Liver (tissue), 9 donors: ENCODE data around the gene MADD. TPM values are rescaled to one million over a fixed set of nuclear protein-coding genes. Genes with fewer than 3 reads are reported as not detected.

Source experiments
- DNase-seq: peaks from one replicate; pipeline ENCODE4 v3.0.0-alpha.2; 2017; ENCODE audit warnings: low spot score
- H3K27ac ChIP-seq, 2 donors: one replicate each; pipeline ENCODE4 v1.7.0; 2013; ENCODE audit warnings: inconsistent platforms in 2 of 2, low read length in 2 of 2, control low read depth in 1 of 2, low read depth in 1 of 2, mild to moderate bottlenecking in 1 of 2
- H3K27me3 ChIP-seq, 4 donors: one replicate each; pipeline versions ENCODE4 v1.6.1 to v1.7.0; 2013; ENCODE audit warnings: low read length in 3 of 4, inconsistent platforms in 1 of 4, mild to moderate bottlenecking in 1 of 4, moderate library complexity in 1 of 4; ENCODE audit not compliant: control insufficient read depth in 4 of 4, insufficient read depth in 4 of 4
- H3K36me3 ChIP-seq, 4 donors: one replicate each; pipeline versions ENCODE4 v1.6.1 to v1.7.0; 2013; ENCODE audit warnings: low read length in 3 of 4, mild to moderate bottlenecking in 3 of 4, low read depth in 1 of 4, moderate library complexity in 1 of 4; ENCODE audit not compliant: control insufficient read depth in 4 of 4, insufficient read depth in 3 of 4
- H3K4me1 ChIP-seq, 4 donors: one replicate each; pipeline versions ENCODE4 v1.6.1 to v1.7.0; 2013; ENCODE audit warnings: low read length in 3 of 4, mild to moderate bottlenecking in 3 of 4, moderate library complexity in 1 of 4; ENCODE audit not compliant: control insufficient read depth in 4 of 4, insufficient read depth in 4 of 4
- H3K4me3 ChIP-seq, 3 donors: one replicate each; pipeline versions ENCODE4 v1.6.1 to v1.7.0; 2013; ENCODE audit warnings: low read length in 3 of 3, control low read depth in 1 of 3, low read depth in 1 of 3, mild to moderate bottlenecking in 1 of 3
- H3K9ac ChIP-seq, 2 donors: one replicate each; pipeline ENCODE4 v1.7.0; 2013; ENCODE audit warnings: low read length in 2 of 2, mild to moderate bottlenecking in 2 of 2, moderate library complexity in 2 of 2, control low read depth in 1 of 2, low read depth in 1 of 2
- H3K9me3 ChIP-seq, 4 donors: one replicate each; pipeline versions ENCODE4 v1.6.1 to v1.7.0; 2013; ENCODE audit warnings: low read length in 3 of 4; ENCODE audit not compliant: control insufficient read depth in 4 of 4
- EGR1 ChIP-seq, 2 donors: IDR thresholded peaks; 2 replicates each; pipeline ENCODE4 v1.6.1; 2016 to 2018; ENCODE audit warnings: antibody characterized with exemption in 2 of 2, low read depth in 2 of 2
- FOXA1 ChIP-seq: IDR thresholded peaks from 2 replicates; pipeline ENCODE4 v1.6.1; 2016; ENCODE audit warnings: antibody characterized with exemption
- FOXA2 ChIP-seq: IDR thresholded peaks from 2 replicates; pipeline ENCODE4 v1.6.1; 2016; ENCODE audit warnings: antibody characterized with exemption
- GABPA ChIP-seq, 2 donors: IDR thresholded peaks in 1 of 2; conservative IDR thresholded peaks in 1 of 2; 2 replicates each; pipeline ENCODE4 v1.6.1; 2016; ENCODE audit warnings: antibody characterized with exemption in 2 of 2, mild to moderate bottlenecking in 1 of 2, moderate library complexity in 1 of 2
- HNF4G ChIP-seq: IDR thresholded peaks from 2 replicates; pipeline ENCODE4 v1.6.1; 2016; ENCODE audit warnings: antibody characterized with exemption
- JUND ChIP-seq, 2 donors: IDR thresholded peaks; 2 replicates each; pipeline ENCODE4 v1.6.1; 2016; ENCODE audit warnings: antibody characterized with exemption in 2 of 2
- MAX ChIP-seq: IDR thresholded peaks from 2 replicates; pipeline ENCODE4 v1.6.1; 2016; ENCODE audit warnings: antibody characterized with exemption
- NR2F2 ChIP-seq: IDR thresholded peaks from 2 replicates; pipeline ENCODE4 v1.6.1; 2016; ENCODE audit warnings: antibody characterized with exemption
- RAD21 ChIP-seq, 2 donors: IDR thresholded peaks; 2 replicates each; pipeline ENCODE4 v1.6.1; 2016; ENCODE audit warnings: antibody characterized with exemption in 2 of 2, mild to moderate bottlenecking in 2 of 2
- REST ChIP-seq: IDR thresholded peaks from 2 replicates; pipeline ENCODE4 v1.6.1; 2016; ENCODE audit warnings: antibody characterized with exemption, mild to moderate bottlenecking
- RXRA ChIP-seq, 2 donors: IDR thresholded peaks; 2 replicates each; pipeline ENCODE4 v1.6.1; 2017 to 2018; ENCODE audit warnings: antibody characterized with exemption in 2 of 2, mild to moderate bottlenecking in 1 of 2
- SP1 ChIP-seq: IDR thresholded peaks from 2 replicates; pipeline ENCODE4 v1.6.1; 2018; ENCODE audit warnings: antibody characterized with exemption, mild to moderate bottlenecking
- YY1 ChIP-seq: IDR thresholded peaks from 2 replicates; pipeline ENCODE4 v1.6.1; 2016; ENCODE audit warnings: antibody characterized with exemption, mild to moderate bottlenecking
- ZBTB33 ChIP-seq: IDR thresholded peaks from 2 replicates; pipeline ENCODE4 v1.6.1; 2016; ENCODE audit warnings: antibody characterized with exemption
- WGBS: extraction: QIAGEN DNeasy Blood & Tissue Kit; methylation state at CpG from one replicate; pipeline ENCODE4 v1.1.7; 2013; 5-methylcytosine and 5-hydroxymethylcytosine counted together
- polyA plus RNA-seq, 2 donors: library from polyadenylated mRNA; stranded (reverse) in 1 of 2; unstranded in 1 of 2; fragments of 200-250 nt in 1 of 2; fragments of >200 nt in 1 of 2; fragmentation: Nextera tagmentation in 1 of 2; extraction: Ambion mirVana in 1 of 2; gene quantifications; one replicate each; pipeline versions ENCODE4 v1.2.1 to v1.2.3, GENCODE V29; 2013 to 2015
- total RNA-seq, 2 donors: library from RNA; depleted of rRNA; stranded (reverse); fragments of >200 nt; gene quantifications; one replicate each; pipeline ENCODE4 v1.2.3, GENCODE V29; 2014
- donor health status: healthy.
- donor health status: healthy.
- donor health status: healthy.
- donor health status: healthy.
- donor health status: healthy.

MADD gene
- total and polyA plus RNA-seq, 4 donors: 9.9 to 20.5 (median 11.1) TPM

- Histone ChIP-seq H3K36me3 (peaks cover 15 to 51% (median 20%) of the 10 kb centered on the region in 4 donors), H3K27me3 (no peaks in the 10 kb centered on the region), H3K4me3 (no peak overlapping the region), H3K9me3 (no peaks in the 10 kb centered on the region), H3K27ac (no peak overlapping the region), H3K4me1 (no peaks in the 10 kb centered on the region), H3K9ac (no peak overlapping the region)
- TF ChIP-seq GABPA (IDR thresholded peaks at IDR 0.05 in 1 of 2, conservative IDR thresholded peaks at IDR 0.05 in 1 of 2) (no peak), EGR1 (IDR thresholded peaks at IDR 0.05; ENCODE audit: low read depth in 2 of 2) (no peak), FOXA1 (no peak), NR2F2 (no peak), YY1 (no peak), JUND (IDR thresholded peaks at IDR 0.05) (no peak), REST (no peak), MAX (no peak)
- WGBS: 91% methylated on average over 12 of the region's 12 CpGs
- DNase-seq: peak; percentile 17
These were observed 59.6 kb downstream of the MADD start for GRCh38 chr11:47329431-47329986.

GRCh38 chr11:47329987-47330931, 60.3 kb downstream of the MADD start:
- no peaks in the 10 kb centered on the region for H3K4me1 ChIP-seq
- H3K27me3 ChIP-seq: no peaks in the 10 kb centered on the region
- H3K36me3 ChIP-seq: peaks cover 15 to 51% (median 20%) of the 10 kb centered on the region in 4 donors
- H3K9me3 ChIP-seq: no peaks in the 10 kb centered on the region
- no peak for DNase-seq
- TF ChIP-seq FOXA1 (no peak), ZBTB33 (no peak), JUND (IDR thresholded peaks at IDR 0.05) (no peak), MAX (no peak), RXRA (IDR thresholded peaks at IDR 0.05) (no peak), YY1 (no peak), HNF4G (no peak), GABPA (IDR thresholded peaks at IDR 0.05 in 1 of 2, conservative IDR thresholded peaks at IDR 0.05 in 1 of 2) (no peak), SP1 (no peak), RAD21 (IDR thresholded peaks at IDR 0.05) (no peak), FOXA2 (no peak), REST (no peak)
- H3K27ac ChIP-seq: no peak overlapping the region
- no peak overlapping the region for H3K4me3 ChIP-seq
- H3K9ac ChIP-seq: no peak overlapping the region
- WGBS: 86% methylated on average over 16 of the region's 16 CpGs
